Measurements from ENCODE around the gene FRMD4A.

Gene FRMD4A

DNA sequence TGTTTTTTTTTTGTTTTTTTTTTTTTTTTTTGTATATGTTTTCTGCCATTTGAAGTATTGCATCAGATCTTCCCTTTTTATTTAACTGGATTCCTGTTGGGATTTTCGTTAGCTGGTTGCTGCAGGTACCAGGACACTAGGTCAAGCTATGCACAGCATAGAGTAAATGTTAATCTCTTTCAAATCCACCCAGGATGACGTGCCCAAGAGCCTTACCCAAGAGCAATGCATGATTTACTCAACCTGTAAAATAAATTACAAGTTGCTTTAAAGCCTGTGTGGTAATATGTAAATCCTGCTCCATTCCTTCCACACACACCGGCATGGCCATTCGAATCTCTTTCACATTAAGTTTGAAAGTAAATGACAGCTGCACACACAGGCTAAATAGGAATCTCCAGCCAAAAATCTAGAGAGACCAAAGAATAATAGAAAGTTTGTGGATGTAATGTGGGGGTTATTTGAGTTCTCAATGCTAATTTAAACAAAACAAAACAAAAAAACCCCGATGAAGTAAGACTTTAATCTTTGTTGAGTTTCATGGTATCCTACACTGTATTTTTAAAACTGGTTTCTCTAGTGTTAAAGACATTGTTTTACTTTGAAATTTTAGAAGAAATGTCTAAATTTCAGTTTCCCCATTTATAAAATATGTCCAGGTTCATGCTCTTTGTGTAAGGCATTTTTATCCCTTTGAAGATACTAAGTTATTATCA is 167.9 kb downstream of the FRMD4A start:
- Histone ChIP-seq H3K27ac (ENCODE audit: low read depth, low read length) (no peak overlapping the region), H3K79me2 (ENCODE audit: control insufficient read depth, low read length) (no peaks in the 10 kb centered on the region), H3K4me1 (ENCODE audit: control insufficient read depth, low read length) (no peaks in the 10 kb centered on the region), H3K9me2 (replicated peaks; ENCODE audit: control insufficient read depth, low read length) (no peaks in the 10 kb centered on the region), H3K27me3 (ENCODE audit: control insufficient read depth, low read length) (peaks cover 16% of the 10 kb centered on the region), H4K20me1 (ENCODE audit: control insufficient read depth, insufficient read depth, low read depth, low read length) (no peaks in the 10 kb centered on the region), H3K4me2 (ENCODE audit: low read length) (no peak overlapping the region), H3F3A (ENCODE audit: control insufficient read depth, insufficient read depth) (no peaks in the 10 kb centered on the region), H3K9me3 (ENCODE audit: control insufficient read depth, insufficient read depth, low read length) (no peaks in the 10 kb centered on the region), H3K4me3 (ENCODE audit: low read length) (no peak overlapping the region), H3K36me3 (ENCODE audit: control insufficient read depth, low read length) (no peaks in the 10 kb centered on the region)
- no peak for TF ChIP-seq EZH2phosphoT487 (IDR thresholded peaks at IDR 0.05; ENCODE audit: borderline replicate concordance, low read length)
- TF ChIP-seq, protein P1, sequence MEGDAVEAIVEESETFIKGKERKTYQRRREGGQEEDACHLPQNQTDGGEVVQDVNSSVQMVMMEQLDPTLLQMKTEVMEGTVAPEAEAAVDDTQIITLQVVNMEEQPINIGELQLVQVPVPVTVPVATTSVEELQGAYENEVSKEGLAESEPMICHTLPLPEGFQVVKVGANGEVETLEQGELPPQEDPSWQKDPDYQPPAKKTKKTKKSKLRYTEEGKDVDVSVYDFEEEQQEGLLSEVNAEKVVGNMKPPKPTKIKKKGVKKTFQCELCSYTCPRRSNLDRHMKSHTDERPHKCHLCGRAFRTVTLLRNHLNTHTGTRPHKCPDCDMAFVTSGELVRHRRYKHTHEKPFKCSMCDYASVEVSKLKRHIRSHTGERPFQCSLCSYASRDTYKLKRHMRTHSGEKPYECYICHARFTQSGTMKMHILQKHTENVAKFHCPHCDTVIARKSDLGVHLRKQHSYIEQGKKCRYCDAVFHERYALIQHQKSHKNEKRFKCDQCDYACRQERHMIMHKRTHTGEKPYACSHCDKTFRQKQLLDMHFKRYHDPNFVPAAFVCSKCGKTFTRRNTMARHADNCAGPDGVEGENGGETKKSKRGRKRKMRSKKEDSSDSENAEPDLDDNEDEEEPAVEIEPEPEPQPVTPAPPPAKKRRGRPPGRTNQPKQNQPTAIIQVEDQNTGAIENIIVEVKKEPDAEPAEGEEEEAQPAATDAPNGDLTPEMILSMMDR (IDR thresholded peaks at IDR 0.05; ENCODE audit: low read depth, low read length, poor library complexity, severe bottlenecking), result no peak

DNA sequence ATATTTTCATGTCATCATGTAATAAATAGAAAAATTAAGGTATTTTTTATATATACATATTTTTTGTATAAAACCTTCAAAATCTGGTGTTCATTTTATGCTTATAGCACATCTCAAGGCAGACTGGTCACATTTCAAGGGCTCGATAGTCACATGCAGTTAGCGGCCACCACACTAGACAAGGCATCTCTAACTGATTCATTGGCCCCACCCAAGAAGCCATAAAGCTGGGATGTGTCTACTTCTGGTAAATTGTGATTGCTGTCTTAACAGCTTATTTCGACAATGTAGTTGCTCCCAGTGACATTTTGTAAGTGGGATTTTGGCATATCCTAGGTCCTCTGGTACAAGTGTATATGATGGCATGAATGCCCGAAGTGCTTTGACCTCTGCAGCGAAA is 168.7 kb downstream of the FRMD4A start:
- Histone ChIP-seq H3K27ac (ENCODE audit: low read depth, low read length) (no peak overlapping the region), H4K20me1 (ENCODE audit: control insufficient read depth, insufficient read depth, low read depth, low read length) (no peaks in the 10 kb centered on the region), H3K4me3 (ENCODE audit: low read length) (no peak overlapping the region), H3F3A (ENCODE audit: control insufficient read depth, insufficient read depth) (no peaks in the 10 kb centered on the region), H3K4me1 (ENCODE audit: control insufficient read depth, low read length) (no peaks in the 10 kb centered on the region), H3K27me3 (ENCODE audit: control insufficient read depth, low read length) (peaks cover 21% of the 10 kb centered on the region; the same call in 1 of the 2 replicates), H3K9me3 (ENCODE audit: control insufficient read depth, insufficient read depth, low read length) (no peaks in the 10 kb centered on the region), H3K4me2 (ENCODE audit: low read length) (no peak overlapping the region), H3K79me2 (ENCODE audit: control insufficient read depth, low read length) (no peaks in the 10 kb centered on the region), H3K9me2 (replicated peaks; ENCODE audit: control insufficient read depth, low read length) (no peaks in the 10 kb centered on the region), H3K36me3 (ENCODE audit: control insufficient read depth, low read length) (no peaks in the 10 kb centered on the region)
- TF ChIP-seq EZH2phosphoT487 (IDR thresholded peaks at IDR 0.05; ENCODE audit: borderline replicate concordance, low read length), result no peak
- TF ChIP-seq, protein P1 (IDR thresholded peaks at IDR 0.05; ENCODE audit: low read depth, low read length, poor library complexity, severe bottlenecking), result no peak

DNA sequence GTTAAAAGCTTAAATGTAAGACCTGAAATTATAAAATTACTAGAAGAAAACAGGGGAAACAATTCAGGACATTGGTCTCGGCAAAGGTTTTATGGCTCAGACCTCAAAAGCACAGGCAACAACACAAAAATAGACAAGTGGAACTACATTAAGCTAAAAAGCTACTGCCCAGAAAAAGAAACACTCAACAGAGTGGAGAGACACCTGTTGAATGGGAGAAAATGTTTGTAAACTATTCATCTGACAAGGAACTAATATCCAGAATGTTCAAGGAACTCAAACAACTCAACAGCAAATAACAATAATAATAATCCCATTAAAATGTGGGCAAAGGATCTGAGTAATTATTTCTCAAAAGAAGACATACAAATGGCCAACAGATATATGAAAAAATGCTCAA is 170.4 kb downstream of the FRMD4A start:
- H3K79me2 ChIP-seq (ENCODE audit: control insufficient read depth, low read length), result no peaks in the 10 kb centered on the region
- no peaks in the 10 kb centered on the region for H3K4me1 ChIP-seq (ENCODE audit: control insufficient read depth, low read length)
- H3K4me3 ChIP-seq (ENCODE audit: low read length), result no peak overlapping the region
- H3K9me2 ChIP-seq (replicated peaks; ENCODE audit: control insufficient read depth, low read length), result no peaks in the 10 kb centered on the region
- peaks cover 22% of the 10 kb centered on the region; the same call in 1 of the 2 replicates for H3K27me3 ChIP-seq (ENCODE audit: control insufficient read depth, low read length)
- no peaks in the 10 kb centered on the region for H3F3A ChIP-seq (ENCODE audit: control insufficient read depth, insufficient read depth)
- no peaks in the 10 kb centered on the region for H4K20me1 ChIP-seq (ENCODE audit: control insufficient read depth, insufficient read depth, low read depth, low read length)
- H3K27ac ChIP-seq (ENCODE audit: low read depth, low read length), result no peak overlapping the region
- no peaks in the 10 kb centered on the region for H3K9me3 ChIP-seq (ENCODE audit: control insufficient read depth, insufficient read depth, low read length)
- H3K36me3 ChIP-seq (ENCODE audit: control insufficient read depth, low read length), result no peaks in the 10 kb centered on the region
- no peak for TF ChIP-seq EZH2phosphoT487 (IDR thresholded peaks at IDR 0.05; ENCODE audit: borderline replicate concordance, low read length)
- TF ChIP-seq, protein P1 (IDR thresholded peaks at IDR 0.05; ENCODE audit: low read depth, low read length, poor library complexity, severe bottlenecking), result no peak
- no peak overlapping the region for H3K4me2 ChIP-seq (ENCODE audit: low read length)
